ENCODE measurements around the gene ADGRA1.

The ADGRA1 gene

GRCh38 chr10:133114726-133115452, 27.2 kb downstream of the ADGRA1 start:
- DNase-seq: no peak

- no peak for DNase-seq
Observed at GRCh38 chr10:133115453-133115842, 27.7 kb downstream of the ADGRA1 start.

GRCh38 chr10:133115976-133116375, 28.3 kb downstream of the ADGRA1 start:
- DNase-seq: no peak

- DNase-seq: no peak
Observed at GRCh38 chr10:133116455-133116854, 28.7 kb downstream of the ADGRA1 start.

- no peak for DNase-seq
Observed at GRCh38 chr10:133117036-133117687, 29.4 kb downstream of the ADGRA1 start.

- DNase-seq: no peak
Observed at GRCh38 chr10:133117688-133118071, 30.0 kb downstream of the ADGRA1 start.

GRCh38 chr10:133121479-133121878, 33.8 kb downstream of the ADGRA1 start:
- DNase-seq: no peak

GRCh38 chr10:133122171-133122935, 34.6 kb downstream of the ADGRA1 start:
- DNase-seq: no peak

GRCh38 chr10:133123050-133123745, 35.5 kb downstream of the ADGRA1 start:
- peak in 1 of 2 donors; percentile 26 for DNase-seq

GRCh38 chr10:133123746-133124356, 36.1 kb downstream of the ADGRA1 start:
- no peak for DNase-seq

- DNase-seq: peak in 1 of 2 donors; percentile 53
Observed at GRCh38 chr10:133124357-133125211, 36.9 kb downstream of the ADGRA1 start.

GRCh38 chr10:133125901-133126300, 38.2 kb downstream of the ADGRA1 start:
- no peak for DNase-seq

- no peak for DNase-seq
Observed at GRCh38 chr10:133126431-133127290, 38.9 kb downstream of the ADGRA1 start.

- DNase-seq: peak; percentile 43 to 60
Observed at GRCh38 chr10:133127291-133128125, 39.8 kb downstream of the ADGRA1 start.

GRCh38 chr10:133128126-133129070, 40.7 kb downstream of the ADGRA1 start:
- no peak for DNase-seq

- no peak for DNase-seq
Observed at GRCh38 chr10:133129071-133129858, 41.5 kb downstream of the ADGRA1 start.

- DNase-seq: no peak
Observed at GRCh38 chr10:133129859-133130495, 42.3 kb downstream of the ADGRA1 start.
